Fibroblast of skin of left quadriceps (primary cell): ENCODE data around the gene MFAP4.
A peak's percentile ranks its signal among the peaks of the same experiment; 100 is the strongest.

Experiments used
- DNase-seq, 2 experiments: peaks; one replicate each; pipeline ENCODE4 v3.0.0-alpha.2; 2013; ENCODE audit warnings: low read depth in 2 of 2

Gene MFAP4

DNA sequence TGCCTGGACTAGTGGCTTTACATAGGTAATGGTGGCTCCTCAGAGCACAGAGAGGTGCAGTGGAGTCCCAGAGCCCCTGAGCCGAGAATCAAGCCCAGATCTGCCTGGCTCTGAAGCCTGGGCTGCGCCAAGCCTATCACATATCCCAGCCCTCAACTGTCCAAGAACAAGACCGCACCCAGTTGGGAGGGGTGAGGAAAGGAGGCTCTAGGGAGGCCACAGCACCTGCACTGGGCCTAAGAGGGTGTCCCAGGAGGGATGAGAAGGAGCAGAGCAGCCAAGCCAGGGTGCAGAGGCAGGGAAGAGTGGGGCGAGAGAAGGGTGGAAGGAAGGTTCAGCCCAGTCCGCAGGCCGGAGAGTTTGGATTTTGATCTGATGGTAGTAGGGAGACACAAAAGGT, 23.1 kb upstream of the MFAP4 start:
- no peak for DNase-seq

DNA sequence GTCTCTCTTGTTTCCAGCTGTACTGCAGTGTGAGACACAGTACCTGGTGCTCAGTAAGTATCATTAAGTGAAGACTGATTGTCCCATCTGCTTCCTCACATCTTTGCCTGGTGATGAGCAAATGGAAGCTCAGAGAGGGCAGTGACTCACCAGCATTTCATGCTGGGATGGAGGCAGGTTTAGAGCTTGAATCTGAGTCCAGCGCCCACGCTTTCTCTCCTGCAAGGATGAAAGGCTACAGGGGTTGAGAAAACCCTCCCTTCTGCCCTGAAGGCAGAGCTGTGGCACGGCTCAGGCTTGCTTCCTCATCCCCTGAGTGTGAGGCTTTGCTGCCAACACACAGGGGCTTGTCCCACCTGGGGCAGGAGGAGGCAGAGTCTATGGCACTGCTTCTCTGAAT, 22.5 kb upstream of the MFAP4 start:
- no peak for DNase-seq

DNA sequence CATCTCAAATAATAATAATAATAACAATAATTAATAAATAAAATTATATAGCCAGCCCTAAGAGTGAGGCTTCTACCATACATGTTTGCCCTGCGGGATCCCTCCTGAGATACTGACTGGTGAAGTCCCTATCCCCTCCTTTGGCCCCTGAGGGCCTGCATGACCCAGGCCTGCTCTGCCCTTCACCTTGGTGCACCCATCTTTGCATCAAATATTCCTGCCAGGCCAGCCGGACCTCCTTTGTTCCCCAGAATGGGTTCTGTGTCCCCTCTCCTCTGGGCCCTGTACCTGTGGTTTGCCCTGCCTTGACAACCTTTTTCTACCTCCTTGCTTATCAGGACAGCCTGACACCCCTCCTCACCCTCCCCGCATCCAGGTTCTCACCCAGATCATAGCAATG, 22.1 kb upstream of the MFAP4 start:
- DNase-seq: no peak

DNA sequence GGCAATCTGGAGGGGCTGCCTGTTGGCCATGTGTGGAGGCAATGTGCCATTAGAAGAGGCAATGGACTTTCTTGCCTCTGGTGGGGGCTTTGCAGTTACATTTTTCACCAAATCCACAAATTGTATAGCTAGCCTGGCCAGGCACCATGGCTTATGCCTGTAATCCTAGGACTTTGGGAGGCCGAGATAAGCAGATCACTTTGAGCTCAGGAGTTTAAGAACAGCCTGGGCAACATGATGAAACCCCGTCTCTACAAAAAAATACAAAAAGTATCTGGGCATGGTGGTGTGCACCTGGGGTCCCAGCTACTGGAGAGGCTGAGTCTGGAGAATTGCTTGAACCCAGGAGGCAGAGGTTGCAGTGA, 21.3 kb upstream of the MFAP4 start:
- no peak for DNase-seq

DNA sequence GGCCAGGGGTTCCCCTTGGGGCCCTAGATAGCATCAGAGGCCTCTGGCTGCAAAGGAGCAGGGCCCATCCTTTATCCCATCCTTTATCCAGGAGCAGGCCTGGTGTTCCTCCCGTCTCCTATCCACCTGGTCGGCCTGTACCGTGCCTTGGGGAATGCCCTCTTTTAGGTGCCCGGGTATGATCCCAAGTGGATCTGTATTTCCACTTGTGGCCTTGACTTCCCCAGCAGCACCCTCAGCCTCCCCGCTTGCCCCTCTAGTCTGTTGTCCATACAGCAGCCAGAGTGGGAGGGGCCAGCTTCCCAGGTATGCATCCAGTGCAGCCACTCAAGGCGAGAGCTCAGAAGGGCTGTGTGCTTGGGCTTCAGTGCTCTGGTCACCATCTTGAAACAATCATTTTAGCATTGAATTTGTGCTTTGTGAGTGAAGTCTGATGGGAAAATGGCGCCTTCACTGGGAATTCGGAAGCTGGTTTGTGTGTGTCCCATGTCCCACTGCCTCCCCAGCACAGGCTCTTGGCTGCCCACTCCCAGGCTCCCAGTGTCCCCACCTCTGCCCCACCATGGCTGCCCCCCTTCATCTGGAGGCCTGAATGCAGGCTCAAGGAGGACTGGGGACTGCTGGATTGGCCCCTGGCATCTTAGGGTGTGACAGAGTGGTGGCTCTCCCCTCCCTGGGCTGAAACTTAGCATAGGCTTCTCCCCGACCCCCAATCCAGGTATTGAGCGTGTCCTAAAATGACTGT, 20.8 kb upstream of the MFAP4 start:
- no peak for DNase-seq

DNA sequence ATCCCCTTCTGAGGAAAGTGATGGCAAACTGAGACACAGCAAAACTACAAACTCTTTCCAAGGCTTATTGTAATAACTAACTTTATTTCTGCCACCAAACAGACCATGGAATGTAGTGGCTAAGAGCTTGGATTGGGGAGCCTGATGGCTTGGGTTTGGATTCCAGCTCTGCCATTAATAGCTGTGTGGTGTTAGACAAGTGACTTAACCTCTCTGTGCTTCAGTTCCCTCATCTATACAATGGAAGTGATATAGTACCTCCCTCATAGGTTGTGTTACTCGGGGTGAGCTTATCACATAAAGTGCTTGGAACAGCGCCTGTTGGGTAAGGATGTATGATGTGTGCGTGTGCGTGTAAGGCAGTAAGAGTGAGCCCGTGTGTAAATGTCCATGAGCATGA, 18.1 kb upstream of the MFAP4 start:
- no peak for DNase-seq

DNA sequence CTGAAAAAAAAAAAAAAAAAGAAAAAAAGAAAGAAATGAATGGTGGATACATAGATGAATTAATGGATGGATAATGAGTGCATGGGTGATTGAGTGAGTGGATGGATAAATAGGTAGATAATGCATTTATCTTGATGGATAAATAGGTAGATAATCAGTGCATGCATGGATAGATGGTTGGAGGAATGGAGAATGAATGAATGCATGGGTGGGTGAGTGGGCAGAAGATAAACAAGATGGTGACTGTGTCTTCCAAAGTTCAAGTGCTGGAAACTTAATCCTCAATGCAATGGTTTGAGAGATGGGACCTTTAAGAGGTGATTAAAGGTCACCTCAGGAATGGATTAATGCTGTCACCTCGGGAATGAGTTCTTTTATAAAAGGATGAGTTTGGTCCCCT, 17.3 kb upstream of the MFAP4 start:
- no peak for DNase-seq

DNA sequence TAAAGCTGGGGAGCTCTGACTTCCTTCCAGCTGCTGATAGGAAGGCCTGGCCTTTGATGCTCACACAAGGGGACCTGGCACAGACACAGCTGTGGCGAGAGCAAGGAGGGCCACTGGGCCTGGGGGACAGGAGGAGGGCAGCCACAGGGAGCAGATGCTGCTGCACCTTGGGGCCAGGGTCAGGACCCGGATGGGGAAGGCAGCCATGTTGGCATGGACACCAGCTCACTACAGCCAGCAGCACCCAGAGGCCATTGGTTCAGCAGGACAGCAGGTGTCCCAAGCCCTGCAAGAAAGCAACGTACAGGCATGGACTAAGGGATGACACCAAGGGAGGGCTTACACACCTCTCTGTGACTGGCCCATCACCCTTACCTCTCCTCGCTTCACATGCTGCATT, 16.0 kb upstream of the MFAP4 start:
- no peak for DNase-seq

DNA sequence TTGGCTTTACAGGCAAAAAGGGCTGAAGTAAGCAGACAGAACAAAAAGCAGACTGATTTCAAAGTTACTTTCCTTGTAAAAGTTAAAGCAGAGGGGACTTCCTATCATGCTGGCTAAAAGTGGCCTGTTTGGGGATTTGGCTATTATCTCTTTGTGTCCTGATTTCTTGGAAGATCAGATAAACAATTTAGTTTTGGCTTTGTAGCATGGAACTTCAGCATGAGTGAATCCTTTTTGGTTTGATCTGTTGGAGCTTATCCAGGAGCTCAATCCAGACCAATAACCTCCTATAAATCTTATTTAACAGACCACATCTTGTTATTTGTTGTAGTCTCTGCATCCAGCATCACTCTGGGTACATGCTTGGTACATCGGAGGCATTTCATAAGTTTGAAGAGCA, 15.2 kb upstream of the MFAP4 start:
- DNase-seq: no peak

DNA sequence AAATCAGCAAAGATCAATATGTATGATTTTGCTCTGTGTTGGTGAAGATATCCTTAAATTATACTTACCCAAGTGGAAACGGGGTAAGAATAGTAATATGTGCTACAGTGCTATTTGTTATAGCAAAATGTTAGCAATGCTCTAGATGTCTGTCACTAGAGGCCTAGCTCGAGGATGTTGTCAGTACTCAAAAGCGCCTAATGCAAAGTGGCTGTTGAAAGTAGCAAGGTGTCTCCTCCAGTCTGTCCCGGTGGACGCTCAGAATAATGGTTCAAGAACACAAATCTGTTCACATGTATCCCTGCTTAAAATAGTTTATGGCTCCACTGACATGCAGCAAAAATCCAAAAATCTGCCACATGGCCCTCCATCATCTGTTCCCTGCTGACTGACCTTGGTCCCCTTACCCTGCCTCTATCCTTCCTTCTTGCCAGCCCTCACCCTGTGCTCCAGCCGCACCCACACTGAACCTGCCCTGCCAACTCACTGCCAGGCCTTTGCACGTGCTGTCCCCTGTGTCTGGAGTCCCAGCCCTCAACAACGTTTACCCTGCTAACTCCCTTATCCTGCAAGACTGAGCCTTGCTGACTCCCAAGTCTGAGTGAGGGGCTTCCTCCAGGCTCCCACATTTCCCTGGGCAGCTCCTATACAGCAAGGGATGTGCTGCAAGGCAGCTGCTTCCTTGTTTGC, 14.5 kb upstream of the MFAP4 start:
- no peak for DNase-seq

DNA sequence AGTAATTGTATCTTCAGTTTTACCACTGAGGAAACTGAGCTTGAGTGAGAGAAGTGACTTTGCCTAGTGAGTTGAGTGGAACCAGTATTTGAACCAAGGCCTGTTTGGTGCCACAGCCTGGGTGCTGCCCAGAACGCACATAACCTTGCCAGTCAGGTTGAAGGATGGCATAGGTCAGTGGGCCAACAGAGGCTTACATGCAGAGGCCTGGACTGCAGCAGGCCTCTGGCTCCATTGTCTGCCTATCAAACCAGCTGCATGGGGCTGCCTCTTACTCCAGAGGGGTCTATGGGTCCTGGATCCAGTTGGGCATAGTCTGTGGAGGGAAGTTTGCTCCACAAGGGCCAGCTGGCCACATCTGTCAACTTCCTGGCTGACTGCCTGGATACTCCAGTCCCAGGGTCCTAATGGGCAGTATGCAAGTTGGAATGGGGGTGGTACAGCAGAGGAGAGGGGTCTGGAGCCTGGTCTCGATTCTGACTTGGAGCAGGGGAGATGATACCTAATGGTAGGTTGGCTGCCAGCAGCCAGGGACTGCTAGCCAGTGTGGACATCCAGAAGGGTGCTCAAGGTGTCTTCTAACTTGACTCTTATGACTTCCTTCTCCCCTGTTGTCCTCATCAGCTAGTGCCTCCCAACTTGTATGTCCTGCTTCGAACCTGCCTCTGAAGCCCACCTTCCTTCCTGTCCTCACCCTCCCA, 12.9 kb upstream of the MFAP4 start:
- DNase-seq: no peak

DNA sequence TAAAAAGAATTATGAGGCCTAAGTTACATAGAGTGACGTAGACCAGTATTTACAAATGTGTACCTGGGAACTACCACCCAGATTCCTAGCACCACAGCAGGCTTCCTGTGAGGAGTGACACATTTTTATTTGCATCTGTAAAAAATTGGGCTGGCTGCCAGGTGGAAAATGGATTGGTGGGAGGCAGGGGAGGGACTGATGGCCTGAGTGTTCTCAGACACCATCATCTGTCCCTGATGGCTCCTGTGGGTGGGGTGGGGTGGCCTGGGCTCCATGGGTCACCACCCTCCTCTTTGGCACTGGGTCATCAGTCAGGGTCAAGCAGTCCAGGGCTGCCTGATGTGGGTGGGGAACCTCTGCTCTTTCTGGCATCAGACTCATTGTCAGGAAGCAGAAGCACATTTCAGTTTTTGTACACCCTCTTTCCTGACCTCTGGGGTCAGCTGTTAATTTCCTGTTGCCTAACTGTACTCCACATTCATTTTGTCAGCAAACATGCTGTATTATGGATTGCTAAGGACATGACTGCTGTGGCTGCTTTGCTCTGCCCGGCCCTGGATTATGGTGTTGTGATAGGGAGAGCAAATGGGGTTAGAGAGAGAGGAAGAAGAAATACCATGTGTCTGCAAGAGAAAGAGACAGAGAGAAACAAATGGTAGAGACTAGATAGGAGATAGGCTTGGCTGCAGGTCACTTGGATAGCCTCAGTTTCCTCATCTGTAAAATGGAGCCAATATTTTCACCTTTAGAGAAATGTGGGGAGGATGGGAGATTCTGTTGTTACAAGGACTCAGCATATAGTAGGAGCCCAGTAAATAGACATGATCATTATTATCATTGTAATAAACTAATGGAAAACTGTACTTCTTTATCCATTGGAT, 11.6 kb upstream of the MFAP4 start:
- DNase-seq: no peak

DNA sequence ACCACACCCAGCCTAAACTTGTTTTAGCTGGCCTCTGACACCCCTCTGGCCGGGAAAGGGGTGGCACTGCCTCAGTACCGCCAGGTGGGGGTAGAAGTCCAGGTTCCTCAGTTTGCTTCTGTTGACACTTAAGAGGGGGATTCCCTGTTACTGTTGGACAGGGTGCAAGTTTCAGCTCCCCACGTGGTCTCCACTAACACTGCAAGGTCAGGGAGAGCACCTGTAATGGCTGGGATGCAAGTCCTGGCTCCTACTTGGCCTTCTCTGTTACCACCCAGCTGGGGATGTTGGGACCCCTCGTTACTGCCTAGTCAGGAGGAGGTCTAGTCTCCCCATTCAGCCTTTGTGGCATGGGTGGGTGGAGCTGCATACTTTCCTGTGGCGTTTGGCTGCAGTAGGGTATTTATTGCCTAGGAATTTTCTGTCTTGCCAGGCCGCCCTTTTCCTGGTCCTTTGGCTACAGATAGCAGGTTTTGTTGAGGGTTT, 10.6 kb upstream of the MFAP4 start:
- no peak for DNase-seq

DNA sequence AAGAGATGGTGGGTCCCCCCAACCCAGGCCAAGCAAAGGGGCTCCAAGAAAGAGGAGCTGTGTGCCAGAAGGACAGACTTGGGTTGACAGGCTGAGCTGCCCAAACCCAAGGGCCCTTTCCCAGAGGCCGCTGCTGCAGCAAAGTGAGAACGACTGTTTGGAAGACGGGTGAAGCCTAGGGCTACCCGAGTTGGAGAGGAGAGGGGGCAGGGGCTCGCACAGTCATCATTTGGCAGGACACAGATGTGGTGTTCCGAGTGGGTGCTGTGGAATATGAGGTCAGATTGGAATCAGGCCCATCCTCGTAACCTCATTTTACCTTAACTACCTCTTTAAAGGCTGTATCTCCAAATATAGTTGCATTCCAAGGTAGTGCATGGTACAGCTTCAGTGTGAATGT, 5.3 kb upstream of the MFAP4 start:
- no peak for DNase-seq

DNA sequence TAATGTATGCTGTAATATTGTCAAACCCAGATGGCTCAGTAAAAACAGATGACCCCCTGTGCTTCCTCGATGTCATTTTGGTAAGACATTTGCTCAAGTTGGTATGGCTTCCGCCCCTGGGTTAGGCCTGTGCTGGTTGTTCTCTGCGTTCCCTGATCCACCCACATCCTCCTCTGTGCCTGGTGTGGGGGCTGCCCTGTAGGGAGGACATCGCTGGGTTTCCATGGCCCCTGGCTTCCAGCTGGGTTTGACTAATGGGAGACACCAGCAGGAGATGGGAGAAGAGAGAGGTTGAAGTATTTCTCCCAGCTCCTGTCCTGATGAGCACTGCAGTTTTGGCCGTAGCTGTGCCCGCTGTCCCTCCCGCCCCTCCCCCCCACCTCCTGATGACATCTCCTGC, 4.4 kb upstream of the MFAP4 start:
- no peak for DNase-seq

DNA sequence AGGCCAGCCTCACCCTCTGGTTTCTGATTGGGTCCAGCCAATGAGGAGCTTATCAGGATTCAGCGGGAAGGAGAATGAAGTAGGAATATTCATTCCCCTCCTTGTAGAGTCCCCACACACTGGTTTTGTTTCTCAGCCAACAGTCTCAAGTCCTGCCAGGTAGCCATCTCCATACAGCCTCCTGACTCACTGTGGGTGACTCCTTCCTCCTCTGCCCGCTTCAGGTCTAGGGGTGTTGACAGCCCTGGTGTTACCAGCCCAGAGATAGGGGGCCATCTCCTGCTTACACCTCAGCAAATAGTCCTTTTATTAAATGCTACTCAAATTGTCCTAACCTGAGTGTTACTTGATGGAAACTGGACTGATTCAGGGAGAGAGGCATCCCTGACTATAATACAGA, 4.0 kb upstream of the MFAP4 start:
- no peak for DNase-seq

DNA sequence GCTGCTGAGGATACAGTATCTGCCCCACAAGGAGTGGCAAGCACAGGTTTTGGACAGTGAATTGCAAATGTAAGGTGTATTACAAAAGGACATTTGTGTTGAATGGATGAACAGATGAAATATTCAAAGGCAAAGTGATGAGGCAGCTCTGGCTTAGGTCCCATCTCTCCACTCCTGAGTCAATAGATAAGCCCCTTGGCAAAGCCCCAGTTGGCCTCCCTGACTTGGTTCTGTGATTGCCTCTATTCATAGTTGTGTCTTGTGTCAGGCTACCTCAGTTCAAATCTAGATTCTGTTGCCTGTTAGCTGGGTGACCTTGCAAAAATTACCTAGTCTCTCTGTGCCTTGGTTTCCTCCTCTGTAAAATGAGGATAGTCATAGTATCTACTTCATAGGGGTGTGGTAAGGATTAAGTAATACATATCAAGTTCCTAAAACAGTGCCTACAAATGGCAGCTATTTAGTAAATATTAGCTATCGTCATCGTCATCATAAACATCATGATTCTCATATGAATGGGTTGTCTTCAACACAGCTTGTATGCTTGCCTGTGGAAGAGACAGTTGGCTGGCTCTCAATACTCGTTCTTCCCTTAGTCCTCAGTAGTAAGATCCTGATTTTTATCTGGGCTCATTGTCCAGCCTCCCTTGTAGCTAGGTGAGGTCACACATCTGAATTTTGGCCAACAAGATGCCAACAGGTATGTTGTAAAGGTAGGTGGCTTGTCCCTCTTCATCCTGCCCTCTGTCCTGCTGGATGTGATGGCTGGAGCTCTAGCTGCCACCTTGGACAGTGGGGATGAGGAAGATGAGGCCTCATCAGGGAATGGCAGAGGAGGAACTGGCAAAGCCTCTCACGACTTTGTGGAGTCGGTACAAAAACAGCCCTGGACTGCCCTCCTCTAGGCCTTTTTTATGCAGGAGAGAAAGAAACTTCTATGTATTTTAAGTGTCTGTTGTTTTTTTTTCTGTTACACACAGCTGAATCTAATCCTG, 2.1 kb upstream of the MFAP4 start:
- DNase-seq: no peak

DNA sequence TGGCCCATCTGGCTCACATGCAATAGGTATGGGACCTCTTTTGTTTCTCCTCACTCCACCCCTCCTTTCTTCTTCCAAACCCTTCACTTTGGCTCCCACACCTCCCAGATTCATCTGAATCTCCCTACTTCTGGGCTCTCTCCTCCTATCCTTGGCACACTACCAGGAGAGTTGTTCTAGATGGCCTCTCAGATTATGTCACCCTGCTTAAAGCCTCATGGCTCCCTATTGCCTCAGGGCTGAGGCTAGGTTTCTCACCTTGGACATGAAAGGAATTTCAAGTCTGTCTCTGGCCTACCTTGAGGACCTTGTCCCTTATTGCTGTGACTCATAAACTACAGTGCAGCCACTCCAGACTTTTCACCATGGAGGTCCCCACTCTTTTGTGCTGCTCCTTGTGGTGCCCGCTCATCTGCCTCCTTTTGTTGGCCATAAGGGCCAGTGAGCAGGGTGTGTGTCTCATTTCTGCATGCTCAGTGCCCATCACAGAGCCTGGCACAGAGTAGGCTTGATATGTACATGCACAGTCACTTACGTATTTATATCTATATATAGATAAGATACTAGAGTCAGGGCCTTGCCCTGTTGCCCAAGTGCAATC, 1.0 kb upstream of the MFAP4 start:
- DNase-seq: peak; percentile 73 to 78

DNA sequence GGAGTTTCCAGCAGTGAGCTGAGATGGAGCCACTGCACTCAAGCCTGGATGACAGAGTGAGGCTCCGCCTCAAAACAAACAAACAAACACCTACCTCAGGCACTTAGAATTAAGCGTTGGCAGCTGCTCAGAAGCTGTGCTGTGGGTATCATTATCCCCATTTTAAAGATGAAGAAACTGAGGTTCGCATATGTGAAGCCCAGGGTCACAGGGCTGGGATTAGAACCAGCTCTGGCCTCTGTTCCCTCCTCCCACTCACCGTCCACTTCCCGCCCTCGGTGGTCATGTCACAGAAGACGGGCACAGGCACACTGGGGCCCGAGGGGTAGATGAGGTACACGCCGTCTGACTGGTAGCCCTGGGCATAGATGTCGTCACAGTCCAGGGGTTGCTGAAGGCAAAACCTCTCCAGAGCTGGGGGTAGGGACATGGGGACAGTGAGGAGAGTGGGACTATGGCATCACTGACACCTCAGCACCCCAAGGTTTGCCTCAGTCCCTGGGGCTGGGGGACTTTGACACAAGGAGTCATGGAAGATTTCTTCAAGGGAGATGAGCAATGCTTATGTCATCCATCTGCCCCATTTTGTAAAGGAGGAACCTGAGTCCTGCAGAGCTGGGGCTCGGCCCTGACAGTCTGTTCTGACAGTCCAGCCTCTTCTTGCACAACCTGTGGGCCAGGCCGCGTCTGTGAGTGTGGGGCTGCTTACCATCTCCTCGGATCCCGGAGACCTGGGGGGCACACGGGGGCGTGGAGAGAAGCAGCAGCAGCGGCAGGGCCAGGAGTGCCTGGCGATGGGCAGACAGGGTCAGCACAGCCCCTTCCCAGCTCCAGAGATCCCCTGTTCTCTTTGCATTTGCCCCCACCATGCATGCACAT, 700 bp downstream of the MFAP4 start:
- peak; percentile 48 to 51 for DNase-seq
